Type B pancreatic cell (in vitro differentiated cells): ENCODE data around the gene CFAP299. TPM values are rescaled to one million over a fixed set of nuclear protein-coding genes. Genes with fewer than 3 reads are reported as not detected.
A peak's percentile ranks its signal among the peaks of the same experiment; 100 is the strongest.
"Not testable (repeated sequence)": the region's sequence is repeated elsewhere in the genome, so short reads cannot be mapped to it uniquely, and the experiment has no call there.

ENCODE experiments used
- DNase-seq: peaks from one replicate; pipeline ENCODE4 v3.0.0; 2021; ENCODE audit warnings: mixed read lengths; ENCODE audit not compliant: unreplicated experiment; ENCODE audit errors: extremely low spot score
- H3K27ac Mint-ChIP-seq: 2 replicates; pipeline ENCODE4 v1.8.0; 2021; ENCODE audit warnings: mild to moderate bottlenecking, mixed read lengths
- H3K27me3 Mint-ChIP-seq: 2 replicates; pipeline ENCODE4 v1.8.0; 2021; ENCODE audit warnings: mixed read lengths
- H3K36me3 Mint-ChIP-seq: 2 replicates; pipeline ENCODE4 v1.8.0; 2021; ENCODE audit warnings: mixed read lengths
- H3K4me1 Mint-ChIP-seq: one replicate; pipeline ENCODE4 v1.8.0; 2021; ENCODE audit warnings: mixed read lengths; ENCODE audit not compliant: unreplicated experiment
- H3K4me3 Mint-ChIP-seq: 2 replicates; pipeline ENCODE4 v1.8.0; 2021; ENCODE audit warnings: mild to moderate bottlenecking, mixed read lengths
- H3K9me3 Mint-ChIP-seq: 2 replicates; pipeline ENCODE4 v1.8.0; 2021; ENCODE audit warnings: mixed read lengths
- long read RNA-seq: library from polyadenylated mRNA; unstranded; transcript quantifications from one replicate; pipeline ENCODE4 v2.0.0, GENCODE V29; 2020
- total RNA-seq: library from RNA; stranded (reverse); gene quantifications from 2 replicates; pipeline ENCODE4 v1.2.1, GENCODE V29; 2021; ENCODE audit warnings: low replicate concordance
- TF ChIP-seq, protein P1 (sequence below): fragments of 200-600 bp; sonication (generic); conservative IDR thresholded peaks from 2 replicates; pipeline ENCODE4 v1.5.0; 2021; ENCODE audit warnings: antibody characterized with exemption, mild to moderate bottlenecking

The CFAP299 gene
- 1.1 TPM in 1 of 2 replicates, not detected in the other for total RNA-seq
- long read RNA-seq, result 0 reads

GRCh38 chr4:80335554-80336358 is at the start of gene CFAP299:
Gene CFAP299, plus strand, starts transcription at chr4:80335730.
- DNase-seq, result peak; percentile 85
- Mint-ChIP-seq H3K9me3 (no peaks in the 10 kb centered on the region), H3K4me1 (no peaks in the 10 kb centered on the region), H3K27ac (no peak within 1 kb of the TSS), H3K27me3 (peaks cover 31% of the 10 kb centered on the region), H3K36me3 (no peaks in the 10 kb centered on the region), H3K4me3 (peak within 1 kb of the TSS; percentile 93)
- TF ChIP-seq, protein P1, sequence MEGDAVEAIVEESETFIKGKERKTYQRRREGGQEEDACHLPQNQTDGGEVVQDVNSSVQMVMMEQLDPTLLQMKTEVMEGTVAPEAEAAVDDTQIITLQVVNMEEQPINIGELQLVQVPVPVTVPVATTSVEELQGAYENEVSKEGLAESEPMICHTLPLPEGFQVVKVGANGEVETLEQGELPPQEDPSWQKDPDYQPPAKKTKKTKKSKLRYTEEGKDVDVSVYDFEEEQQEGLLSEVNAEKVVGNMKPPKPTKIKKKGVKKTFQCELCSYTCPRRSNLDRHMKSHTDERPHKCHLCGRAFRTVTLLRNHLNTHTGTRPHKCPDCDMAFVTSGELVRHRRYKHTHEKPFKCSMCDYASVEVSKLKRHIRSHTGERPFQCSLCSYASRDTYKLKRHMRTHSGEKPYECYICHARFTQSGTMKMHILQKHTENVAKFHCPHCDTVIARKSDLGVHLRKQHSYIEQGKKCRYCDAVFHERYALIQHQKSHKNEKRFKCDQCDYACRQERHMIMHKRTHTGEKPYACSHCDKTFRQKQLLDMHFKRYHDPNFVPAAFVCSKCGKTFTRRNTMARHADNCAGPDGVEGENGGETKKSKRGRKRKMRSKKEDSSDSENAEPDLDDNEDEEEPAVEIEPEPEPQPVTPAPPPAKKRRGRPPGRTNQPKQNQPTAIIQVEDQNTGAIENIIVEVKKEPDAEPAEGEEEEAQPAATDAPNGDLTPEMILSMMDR, result peak; percentile 76

- H3K4me1 Mint-ChIP-seq, result peaks cover 6% of the 10 kb centered on the region
Measured at GRCh38 chr4:80286451-80286850, 49.1 kb upstream of the CFAP299 start.

GRCh38 chr4:80290665-80291064 is 44.9 kb upstream of the CFAP299 start:
- H3K4me1 Mint-ChIP-seq, H3K4me3 Mint-ChIP-seq, DNase-seq, H3K27ac Mint-ChIP-seq, H3K9me3 Mint-ChIP-seq, H3K36me3 Mint-ChIP-seq: not testable (repeated sequence)
- H3K27me3 Mint-ChIP-seq, result peaks cover 13% of the 10 kb centered on the region

More at GRCh38 chr4:80286451-80286850, 49.1 kb upstream of the CFAP299 start:
- DNase-seq, result no peak
- H3K27me3 Mint-ChIP-seq, result peaks cover 18% of the 10 kb centered on the region
- TF ChIP-seq, protein P1, result no peak
- no peaks in the 10 kb centered on the region for H3K9me3 Mint-ChIP-seq
- H3K36me3 Mint-ChIP-seq, result no peaks in the 10 kb centered on the region
- H3K4me3 Mint-ChIP-seq, result no peak overlapping the region
- no peak overlapping the region for H3K27ac Mint-ChIP-seq

- TF ChIP-seq, protein P1, result no peak
- Mint-ChIP-seq H3K36me3 (no peaks in the 10 kb centered on the region), H3K27me3 (peaks cover 18% of the 10 kb centered on the region), H3K9me3 (no peaks in the 10 kb centered on the region), H3K27ac (no peak overlapping the region), H3K4me1 (no peaks in the 10 kb centered on the region), H3K4me3 (no peak overlapping the region)
- DNase-seq, result no peak
Measured at GRCh38 chr4:80294206-80294605, 41.3 kb upstream of the CFAP299 start.

DNA sequence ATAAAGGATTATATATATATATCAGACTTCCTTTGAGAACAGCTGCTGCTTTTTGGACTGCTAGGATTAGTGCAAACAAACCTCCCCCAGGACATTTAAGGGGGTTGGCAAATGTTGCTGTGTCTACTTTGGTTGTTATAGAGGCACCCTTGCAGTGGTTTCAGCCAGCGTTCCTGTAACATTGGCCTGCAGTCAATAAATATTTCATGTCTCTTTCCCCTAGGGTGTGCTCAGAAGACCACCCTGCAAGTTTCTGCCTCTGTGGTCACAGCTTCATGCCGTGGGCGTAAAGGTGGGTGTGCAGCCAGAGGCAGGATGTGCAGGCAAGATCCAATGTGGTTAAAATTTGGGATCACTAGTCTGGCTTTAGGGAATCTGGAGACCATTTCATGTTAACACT is 40.2 kb upstream of the CFAP299 start:
- Mint-ChIP-seq H3K36me3 (no peaks in the 10 kb centered on the region), H3K9me3 (no peaks in the 10 kb centered on the region), H3K27ac (no peak overlapping the region), H3K27me3 (peaks cover 18% of the 10 kb centered on the region), H3K4me3 (no peak overlapping the region), H3K4me1 (no peaks in the 10 kb centered on the region)
- no peak for DNase-seq
- TF ChIP-seq, protein P1, result no peak

GRCh38 chr4:80295826-80296225 is 39.7 kb upstream of the CFAP299 start:
- Mint-ChIP-seq H3K36me3 (no peaks in the 10 kb centered on the region), H3K27me3 (peaks cover 18% of the 10 kb centered on the region), H3K27ac (no peak overlapping the region), H3K4me3 (no peak overlapping the region), H3K4me1 (no peaks in the 10 kb centered on the region), H3K9me3 (no peaks in the 10 kb centered on the region)
- TF ChIP-seq, protein P1, result no peak
- DNase-seq, result no peak
